Measurements from ENCODE around the gene WWOX.

Gene WWOX

DNA sequence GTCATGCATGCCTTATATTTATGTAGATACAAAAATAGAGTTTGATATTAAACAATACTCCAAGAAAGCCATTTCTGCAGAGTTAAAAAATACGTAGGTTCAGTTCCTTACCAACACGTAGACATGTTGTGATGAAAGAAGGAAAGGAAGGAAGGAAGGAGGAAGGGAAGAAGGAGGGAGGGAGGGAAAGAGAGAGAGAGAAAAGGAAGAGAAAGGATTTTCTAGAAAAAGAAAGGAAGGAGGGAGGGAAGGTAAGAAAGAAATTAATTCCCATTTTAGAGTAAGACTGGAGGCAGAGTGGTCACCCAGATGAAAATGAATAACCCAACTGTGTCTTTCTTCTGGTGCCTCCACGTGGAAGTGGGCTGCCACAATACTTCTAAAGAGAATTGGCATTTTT, 652.1 kb downstream of the WWOX start:
- DNase-seq, result no peak

- DNase-seq, result no peak
Measured at GRCh38 chr16:78754713-78755112, 655.3 kb downstream of the WWOX start.

DNA sequence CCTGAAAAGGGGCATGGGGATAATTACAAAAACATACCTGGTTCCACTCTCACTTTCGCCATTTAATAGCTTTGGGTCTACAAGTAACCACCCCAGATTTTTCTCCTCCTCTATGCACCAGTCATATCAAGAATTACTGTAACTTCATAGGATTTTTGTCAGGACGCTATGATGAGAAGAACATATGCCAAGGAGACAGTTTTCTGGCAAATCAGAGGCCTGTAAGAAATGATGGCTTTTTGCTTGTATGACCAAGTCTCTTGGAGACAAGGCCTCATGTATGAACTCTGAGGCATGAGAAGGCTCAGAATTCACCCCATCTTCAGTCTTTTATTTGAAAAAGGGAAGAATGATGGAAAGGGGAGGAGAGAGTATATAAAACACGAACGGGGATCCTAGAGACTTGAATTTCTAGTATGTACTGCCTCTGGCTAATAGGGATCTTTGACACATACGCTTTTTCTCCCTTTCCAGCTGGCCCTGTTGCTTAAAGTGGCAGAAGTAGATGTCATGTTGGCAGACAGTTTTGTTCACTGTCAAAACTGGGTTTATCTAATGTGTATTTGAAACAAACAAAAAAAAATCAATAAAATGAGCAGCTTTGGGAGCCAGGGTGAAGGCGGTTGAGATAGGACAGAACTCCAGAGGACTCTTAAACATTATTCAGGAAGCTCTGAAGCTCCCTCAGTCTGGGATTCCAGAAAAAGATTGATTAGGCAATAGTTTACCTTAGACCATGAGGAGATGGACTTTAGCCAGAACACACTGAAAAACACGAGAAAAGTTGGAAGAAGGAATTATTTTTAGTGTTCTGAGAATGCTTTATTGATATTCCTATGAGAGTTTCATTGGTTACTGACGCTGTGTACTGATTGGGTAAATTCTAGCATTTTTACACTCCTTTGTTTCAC, 656.6 kb downstream of the WWOX start:
- no peak for DNase-seq

DNA sequence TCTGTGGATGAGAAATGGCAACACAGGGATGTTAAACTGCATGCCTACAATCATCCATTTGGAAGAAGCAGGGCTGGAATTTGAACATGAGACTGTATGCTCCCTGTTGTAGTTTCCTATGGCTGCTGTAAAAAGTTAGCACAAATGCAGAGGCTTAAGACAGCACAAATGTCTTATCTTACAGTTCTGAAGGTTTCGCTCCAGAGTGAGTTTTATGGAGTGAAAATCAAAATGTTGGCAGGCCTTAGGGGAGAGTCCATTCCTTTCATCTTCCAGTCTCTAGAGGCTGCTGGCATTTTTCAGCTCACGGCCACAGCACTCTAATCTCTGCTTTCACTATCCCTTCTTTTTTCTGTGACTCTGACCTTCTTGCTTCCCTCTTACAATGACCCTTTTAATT, 660.1 kb downstream of the WWOX start:
- DNase-seq, result no peak

- DNase-seq, result no peak
Measured at GRCh38 chr16:78760611-78761010, 661.2 kb downstream of the WWOX start.

GRCh38 chr16:78761427-78761826, 662.0 kb downstream of the WWOX start:
- no peak for DNase-seq

GRCh38 chr16:78762222-78762621, 662.8 kb downstream of the WWOX start:
- no peak for DNase-seq

- DNase-seq, result no peak
Measured at GRCh38 chr16:78763821-78764440, 664.5 kb downstream of the WWOX start.

DNA sequence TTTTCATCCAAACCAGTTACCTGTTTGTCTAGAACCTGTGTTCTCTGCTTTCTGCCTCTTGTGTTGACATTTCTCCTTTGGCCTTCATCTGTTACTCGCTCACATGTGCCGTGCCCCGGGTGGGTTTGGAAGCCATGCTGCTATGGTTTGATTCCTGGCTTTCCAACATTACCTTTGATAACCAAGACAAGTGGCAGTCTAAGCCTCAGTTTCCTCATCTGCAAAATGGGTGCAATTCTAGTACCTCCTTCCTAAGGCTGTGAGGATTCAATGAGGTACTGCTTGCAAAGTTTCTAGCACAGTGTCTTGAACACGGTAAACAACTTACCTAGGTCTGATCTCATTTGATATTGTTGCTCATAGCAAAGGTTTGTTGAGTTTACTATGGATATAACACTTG, 665.0 kb downstream of the WWOX start:
- DNase-seq, result no peak

- no peak for DNase-seq
Measured at GRCh38 chr16:78768226-78768625, 668.8 kb downstream of the WWOX start.

DNA sequence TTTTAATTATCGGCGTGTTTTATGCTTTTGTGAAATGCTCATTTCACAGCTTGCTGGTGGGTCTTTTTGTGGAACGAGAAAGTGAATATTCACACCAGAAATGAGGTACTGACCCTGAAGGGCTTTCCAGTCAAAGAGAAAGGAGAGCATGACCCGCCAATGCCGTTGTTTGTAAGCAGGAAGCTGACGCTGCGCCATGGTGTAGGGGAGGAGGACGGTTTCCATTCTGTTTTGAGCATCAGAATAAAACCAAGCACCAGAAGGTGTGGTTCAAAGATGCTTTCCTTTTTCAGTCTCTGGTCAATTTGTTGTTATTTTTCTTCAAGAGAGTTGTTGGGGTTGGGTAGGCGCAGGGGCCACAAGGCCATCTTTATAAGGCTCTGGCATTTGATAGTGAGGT, 669.3 kb downstream of the WWOX start:
- DNase-seq, result peak; percentile 58

DNA sequence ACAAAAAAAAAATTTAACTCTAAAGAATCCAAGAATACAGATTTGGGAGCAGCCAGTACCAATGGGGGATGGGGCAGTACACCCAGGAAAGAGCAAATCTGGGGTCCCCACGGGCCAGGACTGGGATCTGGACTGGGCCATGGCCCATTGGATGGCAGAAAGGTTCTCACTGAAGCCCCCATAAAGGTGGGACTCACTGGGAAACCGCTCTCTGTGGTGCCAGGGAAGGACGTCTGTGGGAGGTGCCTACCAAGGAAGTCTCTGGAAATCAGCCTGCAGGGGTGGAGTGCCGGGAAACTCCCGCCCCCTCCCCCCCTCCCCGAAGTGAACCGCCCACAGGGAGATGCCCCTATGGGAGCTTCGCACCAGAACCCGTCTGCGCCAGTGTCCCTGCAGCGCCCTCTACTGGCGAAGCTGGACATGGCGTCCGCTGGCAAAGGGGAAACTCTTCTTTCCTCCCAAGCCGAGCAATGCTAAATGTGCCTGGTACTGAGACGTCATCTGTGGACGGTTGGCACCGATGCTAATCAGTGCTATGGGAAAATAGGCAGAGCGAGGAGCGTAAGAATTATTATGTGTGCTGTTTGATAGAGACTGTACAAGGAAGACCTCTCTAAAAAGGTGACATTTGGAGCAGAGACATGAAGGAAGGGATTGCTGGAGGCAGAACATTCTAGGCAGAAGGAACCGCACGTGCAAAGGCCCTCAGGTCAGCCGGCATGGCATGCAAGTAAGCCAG, 671.1 kb downstream of the WWOX start:
- peak; percentile 85 for DNase-seq

- peak; percentile 50 for DNase-seq
Measured at GRCh38 chr16:78773291-78773702, 673.8 kb downstream of the WWOX start.

DNA sequence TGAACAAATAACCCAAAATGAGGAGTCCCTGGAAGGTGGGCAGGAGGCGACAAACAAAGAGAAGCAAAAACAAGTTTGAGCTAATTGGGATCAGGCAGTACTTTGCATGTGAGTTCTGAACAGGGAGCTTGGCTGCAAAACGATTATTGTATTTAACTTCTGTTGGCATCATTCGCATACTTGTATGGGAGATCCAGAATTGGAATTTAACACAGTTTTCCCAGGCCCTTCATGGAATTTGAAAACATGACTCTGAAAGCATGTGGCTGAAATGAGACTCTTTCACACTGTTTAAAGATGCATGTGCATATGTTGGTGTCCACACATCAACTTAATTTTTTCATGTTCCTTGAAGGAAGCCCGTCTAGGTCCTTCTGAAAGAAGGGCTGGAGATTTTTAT, 674.3 kb downstream of the WWOX start:
- DNase-seq, result no peak

DNA sequence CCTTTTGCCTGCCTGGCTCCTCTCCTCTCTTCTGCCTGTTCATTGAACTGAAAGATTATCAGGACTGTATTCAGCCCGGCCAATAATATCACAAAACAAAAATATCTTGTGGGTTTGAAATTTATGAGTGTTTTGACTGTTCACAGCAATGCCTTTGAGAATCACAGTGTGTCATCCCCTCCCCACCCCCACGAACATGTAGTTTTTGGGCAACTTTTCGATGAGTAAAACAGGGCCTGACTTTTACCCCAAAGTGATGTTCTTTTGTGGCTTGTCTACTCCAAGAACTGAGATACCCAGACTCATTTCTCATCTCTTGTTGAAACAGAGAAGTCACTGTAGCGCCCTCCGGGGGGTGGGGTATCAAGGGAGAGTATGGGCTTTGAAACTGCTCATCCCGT, 675.7 kb downstream of the WWOX start:
- DNase-seq, result peak; percentile 85

DNA sequence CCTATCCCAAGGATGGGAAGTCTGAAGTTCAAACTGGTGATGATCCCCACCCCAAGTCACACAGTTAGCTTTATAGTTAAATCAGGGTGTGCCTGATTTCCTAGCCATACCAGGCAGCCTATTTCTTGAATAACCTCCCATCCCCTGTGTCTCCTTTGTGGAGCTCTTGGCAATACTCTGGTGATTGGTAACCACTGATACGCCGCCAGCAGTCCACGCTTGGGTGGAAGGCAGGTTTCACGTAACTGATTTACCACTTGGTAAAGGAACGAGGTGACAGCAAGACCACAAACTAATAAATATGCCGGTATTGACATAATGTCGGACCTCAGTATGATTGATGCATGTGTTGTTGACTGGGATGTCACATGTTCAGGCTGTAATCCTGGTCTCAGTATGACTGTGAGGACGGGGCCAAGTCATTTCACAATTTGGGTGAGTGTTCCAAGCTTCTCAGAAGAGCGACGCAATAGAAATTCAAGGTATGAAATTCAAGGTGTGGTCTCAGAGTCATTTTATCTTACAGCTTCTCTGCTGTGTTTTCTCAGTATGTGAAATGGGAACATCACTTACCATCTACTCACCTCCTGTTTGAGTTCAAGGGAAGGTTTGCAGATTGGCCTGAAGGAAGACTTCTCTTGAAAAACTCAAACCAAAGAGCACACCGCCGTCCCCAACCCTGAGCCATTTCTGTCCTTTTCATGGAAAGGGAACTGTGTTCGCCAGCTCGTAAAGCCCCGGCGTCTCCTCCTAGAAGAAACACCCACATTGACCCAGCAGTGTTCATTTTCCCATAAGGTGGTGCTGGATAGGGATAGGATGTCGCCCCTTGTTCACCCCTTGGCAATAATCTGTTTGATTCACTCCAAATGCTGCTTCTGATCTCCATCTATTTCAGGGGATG, 678.9 kb downstream of the WWOX start:
- peak; percentile 69 for DNase-seq

DNA sequence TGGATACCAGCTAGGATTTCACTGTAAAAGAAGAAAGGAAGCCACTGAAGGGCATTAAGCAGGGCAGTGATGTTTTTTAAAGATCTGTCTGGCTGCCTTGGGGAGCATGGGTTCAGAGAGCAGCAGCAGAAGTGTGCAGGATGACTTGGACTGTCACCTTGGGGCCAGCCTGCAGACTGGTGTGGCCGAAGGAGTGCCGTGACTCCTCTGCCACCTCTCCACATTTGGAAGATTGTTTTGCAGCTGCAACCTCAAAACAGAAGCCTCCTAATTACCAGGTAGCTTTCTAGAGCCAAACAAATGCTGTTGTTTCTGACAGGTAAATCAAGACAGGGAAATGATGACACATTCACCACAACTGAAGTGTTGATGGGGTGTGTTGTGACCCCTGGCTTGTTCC, 681.4 kb downstream of the WWOX start:
- no peak for DNase-seq

GRCh38 chr16:78782572-78782971, 683.1 kb downstream of the WWOX start:
- DNase-seq, result no peak

DNA sequence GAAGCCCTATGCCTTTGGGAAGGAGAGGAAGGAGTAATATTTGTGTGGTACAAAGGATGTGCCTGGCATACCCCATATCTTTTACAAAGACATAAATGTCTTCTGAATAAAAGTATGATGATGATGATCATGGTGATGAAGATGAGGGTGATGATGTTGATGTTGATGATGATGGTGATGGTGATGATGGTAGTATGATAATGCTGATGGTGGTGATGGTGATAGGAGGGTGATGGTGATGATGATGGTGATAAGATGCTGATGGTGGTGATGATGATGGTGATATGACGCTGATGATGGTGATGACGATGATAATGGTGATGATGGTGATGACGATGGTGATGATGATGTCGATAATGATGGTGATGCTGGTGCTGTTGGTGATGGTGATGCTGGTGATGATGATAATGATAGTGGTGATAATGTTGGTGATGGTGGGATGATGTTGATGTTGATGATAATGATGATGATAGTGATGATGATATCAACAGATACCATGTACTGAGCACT, 684.2 kb downstream of the WWOX start:
- no peak for DNase-seq

GRCh38 chr16:78784771-78785170, 685.3 kb downstream of the WWOX start:
- DNase-seq, result no peak

DNA sequence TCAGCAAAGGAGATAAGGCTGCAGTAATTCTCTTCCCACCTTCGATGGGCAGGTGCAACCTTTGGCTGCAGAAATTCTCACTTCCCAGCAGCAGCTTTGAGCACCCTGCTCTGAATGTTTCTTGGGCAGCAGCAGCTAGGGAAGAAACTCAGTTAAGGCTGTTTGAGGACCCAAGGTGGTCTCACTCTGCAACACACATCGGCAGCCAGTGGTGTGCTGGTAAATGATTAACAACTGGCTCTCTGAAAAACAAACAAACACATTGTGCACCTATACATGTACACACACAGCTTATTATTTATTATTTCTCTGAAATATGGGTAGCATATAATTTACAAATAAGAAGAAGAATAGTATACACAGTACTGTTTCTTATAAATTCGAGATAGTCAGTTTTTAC, 685.8 kb downstream of the WWOX start:
- no peak for DNase-seq

DNA sequence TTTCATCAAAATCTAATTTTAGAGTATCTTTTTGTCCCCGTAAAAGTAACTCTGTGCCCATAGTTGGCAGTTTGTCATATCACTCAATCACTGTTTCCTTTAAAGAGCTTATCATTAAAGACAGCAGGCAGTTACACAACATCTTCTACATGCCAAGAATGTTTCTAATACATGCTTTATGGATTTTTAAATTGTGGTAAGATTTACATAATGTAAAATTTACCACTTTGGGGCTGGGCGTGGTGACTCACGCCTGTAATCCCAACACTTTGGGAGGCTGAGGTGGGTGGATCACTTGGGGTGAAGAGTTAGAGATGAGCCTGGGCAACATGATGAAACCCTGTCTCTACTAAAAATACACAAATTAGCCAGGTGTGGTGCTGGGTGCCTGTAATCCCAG, 687.2 kb downstream of the WWOX start:
- no peak for DNase-seq

DNA sequence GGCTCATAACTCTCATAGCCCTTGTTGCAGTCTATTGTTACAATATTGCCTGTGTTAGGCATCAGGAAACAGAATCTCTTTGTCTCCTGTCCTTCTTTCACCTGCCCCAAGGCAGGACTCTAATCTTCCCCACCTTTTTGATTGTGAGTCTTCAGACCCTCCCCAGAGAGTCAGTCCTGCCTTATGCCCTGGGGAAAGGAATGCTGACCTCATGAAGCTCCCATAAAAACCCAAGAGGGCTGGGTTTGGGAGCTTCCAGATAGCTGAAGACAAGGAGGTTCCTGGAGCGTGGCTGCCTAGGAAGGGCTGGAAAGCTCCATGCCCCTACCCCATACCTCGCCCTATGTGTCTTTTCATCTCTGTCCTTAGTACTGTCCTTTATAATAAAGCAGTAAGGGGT, 688.8 kb downstream of the WWOX start:
- DNase-seq, result no peak
